Tibial artery (tissue), 4 donors: Measurements from ENCODE around the gene PLA2G4A.

Source experiments
- DNase-seq, 2 donors: peaks; one replicate each; pipeline ENCODE4 v3.0.0-alpha.2; 2019
- H3K27ac ChIP-seq, 2 donors: fragments of 200-600 bp; sonication (generic) in 1 of 2; 1 replicate in 1 of 2; 2 replicates in 1 of 2; pipeline ENCODE4 v1.5.1; 2018 to 2019; ENCODE audit warnings: mild to moderate bottlenecking in 1 of 2
- H3K27me3 ChIP-seq, 2 donors: fragments of 200-600 bp; sonication (generic) in 1 of 2; one replicate each; pipeline versions ENCODE4 v1.5.1 to v1.6.0; 2016 to 2019
- H3K36me3 ChIP-seq, 3 donors: fragments of 200-600 bp; sonication (generic) in 2 of 3; one replicate each; pipeline ENCODE4 v1.5.1; 2016 to 2019; ENCODE audit warnings: mild to moderate bottlenecking in 2 of 3
- H3K4me1 ChIP-seq, 4 donors: fragments of 200-600 bp; sonication (generic) in 2 of 4; 1 replicate in 3 of 4; 2 replicates in 1 of 4; pipeline ENCODE4 v1.5.1; 2016 to 2019
- H3K4me3 ChIP-seq, 2 donors: fragments of 200-600 bp; sonication (generic) in 1 of 2; 1 replicate in 1 of 2; 2 replicates in 1 of 2; pipeline ENCODE4 v1.5.1; 2018 to 2019; ENCODE audit warnings: mild to moderate bottlenecking in 2 of 2
- H3K9me3 ChIP-seq, 3 donors: fragments of 200-600 bp; sonication (generic) in 1 of 3; one replicate each; pipeline ENCODE4 v1.5.1; 2016 to 2019
- intact Hi-C: fragments of 100-400 bp; cut with DNase I; formaldehyde crosslinking; loops from one replicate; pipeline ENCODE4 v1.15.0; 2023; ENCODE audit warnings: low total_unique reads
- TF ChIP-seq, protein P1 (sequence below), 2 experiments: fragments of 200-600 bp in 1 of 2; fragments of 450-650 bp in 1 of 2; IDR thresholded peaks; one replicate each; pipeline ENCODE4 v1.5.1; 2017 to 2019; ENCODE audit warnings: antibody characterized with exemption in 2 of 2, mild to moderate bottlenecking in 1 of 2, moderate library complexity in 1 of 2

The PLA2G4A gene

GRCh38 chr1:186996816-186997215 lies 168.1 kb downstream of the PLA2G4A start:
- intact Hi-C loops, result no loop called here
- no peak overlapping the region for H3K4me3 ChIP-seq
- H3K27ac ChIP-seq, result no peak overlapping the region
- no peaks in the 10 kb centered on the region for H3K27me3 ChIP-seq
- no peaks in the 10 kb centered on the region for H3K4me1 ChIP-seq
- no peaks in the 10 kb centered on the region for H3K36me3 ChIP-seq
- TF ChIP-seq, protein P1, sequence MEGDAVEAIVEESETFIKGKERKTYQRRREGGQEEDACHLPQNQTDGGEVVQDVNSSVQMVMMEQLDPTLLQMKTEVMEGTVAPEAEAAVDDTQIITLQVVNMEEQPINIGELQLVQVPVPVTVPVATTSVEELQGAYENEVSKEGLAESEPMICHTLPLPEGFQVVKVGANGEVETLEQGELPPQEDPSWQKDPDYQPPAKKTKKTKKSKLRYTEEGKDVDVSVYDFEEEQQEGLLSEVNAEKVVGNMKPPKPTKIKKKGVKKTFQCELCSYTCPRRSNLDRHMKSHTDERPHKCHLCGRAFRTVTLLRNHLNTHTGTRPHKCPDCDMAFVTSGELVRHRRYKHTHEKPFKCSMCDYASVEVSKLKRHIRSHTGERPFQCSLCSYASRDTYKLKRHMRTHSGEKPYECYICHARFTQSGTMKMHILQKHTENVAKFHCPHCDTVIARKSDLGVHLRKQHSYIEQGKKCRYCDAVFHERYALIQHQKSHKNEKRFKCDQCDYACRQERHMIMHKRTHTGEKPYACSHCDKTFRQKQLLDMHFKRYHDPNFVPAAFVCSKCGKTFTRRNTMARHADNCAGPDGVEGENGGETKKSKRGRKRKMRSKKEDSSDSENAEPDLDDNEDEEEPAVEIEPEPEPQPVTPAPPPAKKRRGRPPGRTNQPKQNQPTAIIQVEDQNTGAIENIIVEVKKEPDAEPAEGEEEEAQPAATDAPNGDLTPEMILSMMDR (IDR thresholded peaks at IDR 0.05), result no peak
- H3K9me3 ChIP-seq, result no peaks in the 10 kb centered on the region
- DNase-seq, result no peak

GRCh38 chr1:186997877-186998276 lies 169.1 kb downstream of the PLA2G4A start:
- TF ChIP-seq, protein P1 (IDR thresholded peaks at IDR 0.05), result no peak
- no peak for DNase-seq
- no peaks in the 10 kb centered on the region for H3K9me3 ChIP-seq

DNA sequence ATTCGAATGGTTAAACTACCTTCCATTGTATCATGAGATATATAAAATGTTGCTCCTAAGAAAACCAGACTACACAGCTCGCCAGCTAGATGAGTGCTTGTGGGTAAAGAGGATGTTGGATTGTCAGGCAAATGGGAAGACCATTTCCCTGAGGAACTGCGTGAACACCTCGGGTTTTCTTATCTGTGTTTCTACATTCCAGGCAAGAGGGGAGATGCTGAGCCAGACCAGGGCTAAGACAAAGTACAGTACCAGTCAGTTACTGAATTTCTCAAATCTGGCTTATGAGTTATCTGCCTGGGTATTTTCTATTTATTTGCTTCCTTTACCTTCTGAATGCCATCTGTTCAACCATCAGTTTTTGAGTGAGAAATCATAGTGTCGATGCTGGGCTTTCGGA lies 170.8 kb downstream of the PLA2G4A start:
- Histone ChIP-seq H3K27ac (no peak overlapping the region), H3K27me3 (no peaks in the 10 kb centered on the region), H3K9me3 (no peaks in the 10 kb centered on the region), H3K4me3 (no peak overlapping the region), H3K36me3 (no peaks in the 10 kb centered on the region), H3K4me1 (no peaks in the 10 kb centered on the region)
- TF ChIP-seq, protein P1 (IDR thresholded peaks at IDR 0.05), result no peak
- DNase-seq, result no peak
- intact Hi-C loops, result no loop called here

More at GRCh38 chr1:186997877-186998276, 169.1 kb downstream of the PLA2G4A start:
- Histone ChIP-seq H3K27me3 (no peaks in the 10 kb centered on the region), H3K36me3 (no peaks in the 10 kb centered on the region), H3K27ac (no peak overlapping the region), H3K4me1 (no peaks in the 10 kb centered on the region), H3K4me3 (no peak overlapping the region)
- intact Hi-C loops, result no loop called here

GRCh38 chr1:187001198-187001889 lies 172.6 kb downstream of the PLA2G4A start:
- no peak for DNase-seq
- Histone ChIP-seq H3K4me1 (no peaks in the 10 kb centered on the region), H3K27ac (no peak overlapping the region), H3K9me3 (no peaks in the 10 kb centered on the region), H3K4me3 (no peak overlapping the region), H3K27me3 (no peaks in the 10 kb centered on the region), H3K36me3 (no peaks in the 10 kb centered on the region)
- intact Hi-C loops, result no loop called here
- TF ChIP-seq, protein P1 (IDR thresholded peaks at IDR 0.05), result no peak

- Histone ChIP-seq H3K4me3 (no peak overlapping the region), H3K9me3 (peaks cover 0 to under 1% (median 0%) of the 10 kb centered on the region in 3 donors), H3K27me3 (no peaks in the 10 kb centered on the region), H3K36me3 (no peaks in the 10 kb centered on the region), H3K27ac (no peak overlapping the region), H3K4me1 (no peaks in the 10 kb centered on the region)
- no peak for DNase-seq
- TF ChIP-seq, protein P1 (IDR thresholded peaks at IDR 0.05), result no peak
- intact Hi-C loops, result no loop called here
Observed at GRCh38 chr1:187003353-187003752, 174.6 kb downstream of the PLA2G4A start.
